Vagina (tissue), 2 donors: ENCODE data around the gene BCAS3.

Source experiments
- POLR2A ChIP-seq, 2 donors: fragments of 450-650 bp; IDR thresholded peaks; one replicate each; pipeline ENCODE4 v1.6.1; 2017; ENCODE audit warnings: antibody characterized with exemption in 2 of 2, mild to moderate bottlenecking in 2 of 2, moderate library complexity in 2 of 2
- TF ChIP-seq, protein P1 (sequence below), 3 experiments: fragments of 450-650 bp in 2 of 3; fragments of 200-600 bp in 1 of 3; sonication (generic) in 1 of 3; IDR thresholded peaks; one replicate each; pipeline ENCODE4 v1.5.1; 2017 to 2019; ENCODE audit warnings: antibody characterized with exemption in 3 of 3, mild to moderate bottlenecking in 2 of 3, moderate library complexity in 2 of 3

DNA sequence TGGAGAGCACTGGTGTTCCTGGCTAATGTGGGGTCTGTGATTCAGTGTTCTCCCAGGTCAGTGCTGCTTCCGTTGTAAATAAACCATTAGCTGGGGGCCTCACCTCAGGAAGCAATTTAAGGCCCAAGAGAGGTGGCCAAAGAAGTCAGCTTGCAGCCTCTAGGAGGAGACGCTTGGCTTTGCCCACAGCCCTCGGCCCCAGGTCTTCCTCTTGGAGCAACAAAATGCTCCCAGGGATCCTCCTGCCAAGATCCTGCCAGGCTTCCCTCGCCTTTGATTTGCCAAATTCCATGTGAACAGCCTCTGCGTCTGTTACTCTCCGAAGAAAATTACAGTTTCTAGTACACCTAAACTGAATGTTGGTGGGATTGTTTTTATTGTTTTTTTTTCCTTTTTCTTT, 659.6 kb downstream of the BCAS3 start:
- TF ChIP-seq, protein P1, sequence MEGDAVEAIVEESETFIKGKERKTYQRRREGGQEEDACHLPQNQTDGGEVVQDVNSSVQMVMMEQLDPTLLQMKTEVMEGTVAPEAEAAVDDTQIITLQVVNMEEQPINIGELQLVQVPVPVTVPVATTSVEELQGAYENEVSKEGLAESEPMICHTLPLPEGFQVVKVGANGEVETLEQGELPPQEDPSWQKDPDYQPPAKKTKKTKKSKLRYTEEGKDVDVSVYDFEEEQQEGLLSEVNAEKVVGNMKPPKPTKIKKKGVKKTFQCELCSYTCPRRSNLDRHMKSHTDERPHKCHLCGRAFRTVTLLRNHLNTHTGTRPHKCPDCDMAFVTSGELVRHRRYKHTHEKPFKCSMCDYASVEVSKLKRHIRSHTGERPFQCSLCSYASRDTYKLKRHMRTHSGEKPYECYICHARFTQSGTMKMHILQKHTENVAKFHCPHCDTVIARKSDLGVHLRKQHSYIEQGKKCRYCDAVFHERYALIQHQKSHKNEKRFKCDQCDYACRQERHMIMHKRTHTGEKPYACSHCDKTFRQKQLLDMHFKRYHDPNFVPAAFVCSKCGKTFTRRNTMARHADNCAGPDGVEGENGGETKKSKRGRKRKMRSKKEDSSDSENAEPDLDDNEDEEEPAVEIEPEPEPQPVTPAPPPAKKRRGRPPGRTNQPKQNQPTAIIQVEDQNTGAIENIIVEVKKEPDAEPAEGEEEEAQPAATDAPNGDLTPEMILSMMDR (IDR thresholded peaks at IDR 0.05), result no peak
- TF ChIP-seq POLR2A (IDR thresholded peaks at IDR 0.05), result no peak
